GM12892 (cell line): Measurements from ENCODE around the gene PAEP.

Experiments
- DNase-seq: peaks from one replicate; pipeline ENCODE4 v3.0.0; 2011; ENCODE audit not compliant: insufficient read length
- FAIRE-seq: peaks from 2 replicates; lab custom pipeline; 2011; peaks lifted over from hg19 to GRCh38; lab: Jason Lieb, UNC
- POLR2A ChIP-seq: IDR thresholded peaks from 2 replicates; pipeline ENCODE4 v1.6.1; 2011; ENCODE audit warnings: low read depth, low read length, control low read depth
- POLR2AphosphoS5 ChIP-seq: IDR thresholded peaks from 2 replicates; pipeline ENCODE4 v1.6.1; 2011; ENCODE audit warnings: low read depth, low read length, control low read depth
- TAF1 ChIP-seq: IDR thresholded peaks from 2 replicates; pipeline ENCODE4 v1.6.1; 2011; ENCODE audit warnings: low read depth, mild to moderate bottlenecking, control low read depth, low read length, borderline replicate concordance

The PAEP gene

DNA sequence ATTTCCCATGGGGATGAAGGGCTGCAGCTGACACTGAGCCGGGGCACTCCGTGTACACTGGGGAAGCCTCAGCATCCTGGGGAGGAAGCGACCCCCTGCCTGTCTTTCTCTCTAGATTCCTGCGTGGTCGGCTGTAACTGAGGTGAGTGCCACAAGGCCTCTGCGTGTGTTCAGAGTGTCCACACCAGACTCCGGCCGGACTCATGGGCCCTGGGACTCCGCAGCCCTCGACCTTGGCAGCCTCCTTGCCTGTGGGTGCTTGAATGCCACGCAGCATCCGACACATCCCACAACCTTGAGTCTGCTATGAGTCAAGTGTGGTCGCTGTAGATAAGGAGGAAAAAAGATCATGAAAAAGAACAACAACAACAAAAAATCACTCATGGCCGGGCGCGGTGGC lies 23.4 kb downstream of the PAEP start:
- no peak for FAIRE-seq
- no peak for DNase-seq
- no peak for TF ChIP-seq POLR2A
- no peak for TF ChIP-seq POLR2AphosphoS5
- TF ChIP-seq TAF1: no peak

DNA sequence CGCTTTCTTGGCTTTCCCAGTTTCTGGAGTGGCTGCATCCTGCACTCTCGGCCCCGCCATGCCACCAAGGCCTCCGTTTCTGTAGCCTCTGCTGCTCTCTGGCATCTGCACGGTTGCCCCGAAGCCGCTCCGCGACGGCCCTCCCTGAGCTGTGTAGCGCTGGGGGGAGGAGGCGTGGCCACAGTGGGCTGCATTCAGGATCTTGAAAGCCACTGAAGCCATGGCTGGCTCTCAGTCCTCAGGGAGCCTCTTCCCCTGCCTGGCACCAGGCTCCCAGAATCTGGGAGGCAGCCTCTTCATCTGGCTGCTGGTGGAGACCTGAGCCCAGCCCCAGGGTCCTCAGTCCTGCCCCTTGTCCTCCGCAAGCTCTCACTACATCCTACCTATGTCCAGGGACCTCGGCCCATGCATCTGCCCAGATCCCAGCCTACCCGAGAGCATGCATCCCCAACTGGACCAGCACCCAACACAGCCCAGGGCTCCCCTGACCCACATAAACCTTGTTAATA lies 25.1 kb downstream of the PAEP start:
- TF ChIP-seq POLR2AphosphoS5 (no peak), TAF1 (no peak), POLR2A (no peak)
- no peak for DNase-seq
- no peak for FAIRE-seq

DNA sequence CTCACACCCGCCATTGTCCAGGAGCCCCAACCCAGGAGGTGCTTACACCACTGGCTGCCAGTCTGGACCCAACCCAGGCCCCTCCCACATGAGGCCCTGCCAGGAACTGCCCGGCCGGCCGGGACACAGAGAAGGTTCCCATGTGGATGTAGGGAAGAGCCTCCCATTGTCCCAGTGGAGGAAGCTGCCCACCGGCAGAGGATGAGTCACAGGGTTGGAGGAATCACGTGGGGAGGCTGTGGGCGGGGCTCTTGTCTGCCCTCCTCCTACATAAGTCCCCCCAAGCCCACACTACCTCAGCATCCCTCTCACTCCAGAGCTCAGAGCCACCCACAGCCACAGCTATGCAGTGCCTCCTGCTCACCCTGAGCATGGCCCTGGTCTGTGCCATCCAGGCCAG lies 26.1 kb downstream of the PAEP start:
- no peak for DNase-seq
- TF ChIP-seq POLR2A (no peak), POLR2AphosphoS5 (no peak), TAF1 (no peak)
- FAIRE-seq: no peak

DNA sequence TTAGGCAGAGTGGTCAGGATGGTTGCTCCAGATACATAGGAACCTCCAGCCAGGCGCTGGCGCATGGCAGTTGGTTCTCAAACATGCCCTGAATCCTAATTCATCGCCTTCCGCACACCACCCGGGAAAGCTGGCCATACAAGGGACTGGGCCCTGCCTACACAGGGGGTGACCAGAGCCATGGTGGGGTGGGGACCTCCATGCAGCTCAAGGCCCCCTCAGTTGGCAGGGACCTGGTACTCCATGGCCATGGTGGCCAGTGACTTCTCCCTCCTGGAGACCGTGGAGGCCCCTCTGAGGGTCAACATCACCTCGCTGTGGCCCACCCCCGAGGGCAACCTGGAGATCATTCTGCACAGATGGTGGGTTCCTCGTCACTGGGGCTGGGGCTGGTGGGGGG lies 26.8 kb downstream of the PAEP start:
- no peak for TF ChIP-seq TAF1
- no peak for TF ChIP-seq POLR2AphosphoS5
- TF ChIP-seq POLR2A: no peak
- FAIRE-seq (no peak), DNase-seq (no peak)

DNA sequence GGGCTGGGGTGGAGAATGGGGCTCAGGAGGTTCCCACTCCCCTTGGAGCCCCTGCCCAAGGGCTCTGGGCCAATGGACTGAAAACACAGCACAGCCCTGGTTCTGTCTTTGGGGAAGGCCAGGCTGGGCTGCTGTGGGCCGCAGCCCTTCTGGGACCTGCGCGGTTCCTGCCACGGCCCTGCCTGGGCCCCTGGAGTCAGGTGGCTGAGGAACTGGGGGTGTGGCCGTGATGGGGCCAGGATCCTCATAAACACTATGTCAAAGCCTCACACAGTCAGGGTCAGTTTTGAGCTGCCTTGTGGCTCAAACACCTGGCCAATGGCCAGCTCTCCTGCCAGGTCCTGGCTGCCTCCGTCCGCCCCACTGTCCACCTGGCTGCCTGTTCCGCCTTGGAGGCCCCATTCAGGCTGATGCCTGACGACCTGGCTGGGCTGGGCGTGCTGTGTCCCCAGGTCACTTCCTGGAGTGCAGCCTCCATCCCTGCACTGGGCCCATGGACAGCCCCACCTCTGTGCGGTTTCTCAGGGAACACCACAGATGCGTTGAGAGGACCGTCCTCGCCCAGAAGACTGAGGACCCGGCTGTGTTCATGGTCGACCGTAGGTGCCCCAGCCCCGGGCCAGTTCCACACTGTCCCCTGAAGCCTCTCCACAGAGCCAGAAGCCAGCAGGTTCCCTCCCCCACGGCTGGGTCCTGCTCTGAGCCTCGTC lies 27.5 kb downstream of the PAEP start:
- DNase-seq: no peak
- FAIRE-seq: no peak
- TF ChIP-seq POLR2A: no peak
- TF ChIP-seq TAF1: no peak
- no peak for TF ChIP-seq POLR2AphosphoS5

DNA sequence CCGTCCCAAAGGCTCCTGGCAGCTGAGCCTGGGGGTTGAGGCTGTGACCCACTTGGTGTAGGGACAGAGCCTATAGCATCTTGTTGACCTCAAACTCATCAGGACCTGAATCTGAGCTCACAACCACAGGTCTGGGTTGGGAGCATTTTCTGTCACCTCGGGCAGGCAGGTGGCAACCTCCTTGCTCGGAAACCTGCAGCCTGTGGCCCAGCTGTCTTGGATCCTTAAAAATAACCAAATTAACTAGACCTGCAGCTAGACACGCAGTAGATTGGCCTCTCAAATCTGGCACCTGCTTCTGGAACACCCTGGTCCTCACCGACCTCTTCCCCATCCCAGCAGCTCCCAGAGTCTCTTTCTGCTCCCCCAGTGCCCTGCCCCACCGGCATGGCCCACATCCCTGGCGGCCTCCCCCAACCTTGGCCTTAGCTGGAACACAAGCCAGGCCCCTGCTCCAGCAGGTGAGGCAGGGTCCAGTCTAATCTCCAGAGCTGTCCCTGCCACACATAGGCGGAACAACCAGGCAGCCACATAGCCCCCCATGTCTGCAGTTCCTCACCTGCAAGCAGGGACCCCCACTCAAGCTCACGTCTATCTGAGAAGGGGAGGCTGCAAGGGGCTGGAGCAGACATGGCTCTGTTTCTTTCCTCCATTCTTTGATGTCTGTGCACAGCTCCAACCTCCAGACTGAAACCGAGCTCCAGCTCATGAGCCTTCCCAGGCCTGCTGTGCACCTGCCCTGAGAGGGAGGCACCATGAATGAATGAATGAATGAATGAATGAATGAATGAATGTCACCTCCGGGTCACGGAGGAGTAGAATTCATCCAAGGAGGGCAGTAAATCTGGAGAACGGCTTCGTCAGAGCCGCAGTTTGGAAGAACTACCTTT lies 28.3 kb downstream of the PAEP start:
- TF ChIP-seq TAF1: no peak
- no peak for TF ChIP-seq POLR2AphosphoS5
- no peak for TF ChIP-seq POLR2A
- FAIRE-seq (no peak), DNase-seq (no peak)

- TF ChIP-seq POLR2A (no peak), POLR2AphosphoS5 (no peak), TAF1 (no peak)
- DNase-seq (no peak), FAIRE-seq (no peak)
These were observed 29.0 kb downstream of the PAEP start for GRCh38 chr9:135590486-135591079.

DNA sequence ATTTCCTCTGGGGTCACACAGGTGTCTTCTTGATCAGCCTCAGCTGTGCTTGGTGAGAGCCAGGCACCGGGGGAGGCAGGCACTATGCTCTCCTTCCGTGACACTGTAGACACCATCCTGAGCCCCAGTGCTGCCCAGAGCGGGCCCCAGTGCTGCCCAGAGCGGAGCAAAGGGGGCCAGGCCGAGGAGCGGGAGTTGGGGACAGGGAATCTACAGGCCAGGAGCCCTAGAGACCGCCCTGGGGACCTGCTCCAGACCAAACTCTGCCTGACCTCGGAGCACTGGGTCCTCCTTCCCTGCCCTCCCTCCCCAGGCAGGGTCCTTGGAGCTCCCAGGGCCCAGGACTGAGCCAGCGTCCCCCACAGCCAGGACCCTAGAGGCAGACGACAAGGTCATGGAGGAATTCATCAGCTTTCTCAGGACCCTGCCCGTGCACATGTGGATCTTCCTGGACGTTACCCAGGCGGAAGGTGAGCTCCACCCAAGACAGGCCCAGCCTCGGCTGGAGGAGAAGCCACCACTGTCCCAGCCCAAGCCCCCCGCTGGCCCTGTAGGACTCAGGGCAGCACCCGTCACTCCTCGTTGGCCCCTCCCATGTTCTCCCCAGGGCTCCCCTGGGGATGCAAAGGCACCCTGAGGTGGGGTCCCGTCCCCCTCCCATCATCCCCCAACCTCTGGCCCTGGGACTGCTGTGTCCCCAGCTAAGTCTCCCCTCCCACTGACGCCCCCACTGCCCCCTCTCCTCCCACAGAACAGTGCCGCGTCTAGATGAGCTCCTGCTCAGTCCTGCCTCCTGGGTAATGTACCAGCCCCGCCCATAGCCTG lies 30.2 kb downstream of the PAEP start:
- DNase-seq: no peak
- TF ChIP-seq POLR2AphosphoS5 (no peak), POLR2A (no peak), TAF1 (no peak)
- no peak for FAIRE-seq

DNA sequence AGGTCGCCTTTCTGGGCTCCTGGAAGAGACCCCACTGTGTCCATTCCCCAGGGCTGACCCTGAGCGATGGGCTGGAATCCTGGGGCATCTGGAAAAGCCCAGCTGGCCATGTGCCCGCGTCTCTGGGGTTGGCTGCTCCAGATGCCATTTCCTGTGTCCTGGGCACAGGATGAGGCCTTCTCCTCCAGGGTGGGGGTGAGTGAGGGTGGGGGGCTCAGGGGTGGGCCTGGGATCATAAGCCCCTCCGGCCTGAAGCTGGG lies 30.7 kb downstream of the PAEP start:
- FAIRE-seq (no peak), DNase-seq (no peak)
- TF ChIP-seq TAF1: no peak
- TF ChIP-seq POLR2A: no peak
- no peak for TF ChIP-seq POLR2AphosphoS5

GRCh38 chr9:135592625-135593024 lies 31.1 kb downstream of the PAEP start:
- DNase-seq (no peak), FAIRE-seq (no peak)
- TF ChIP-seq TAF1: no peak
- no peak for TF ChIP-seq POLR2AphosphoS5
- no peak for TF ChIP-seq POLR2A

GRCh38 chr9:135596211-135596610 lies 34.7 kb downstream of the PAEP start:
- TF ChIP-seq POLR2AphosphoS5: no peak
- no peak for TF ChIP-seq POLR2A
- TF ChIP-seq TAF1: no peak
- DNase-seq: no peak
- FAIRE-seq: no peak

DNA sequence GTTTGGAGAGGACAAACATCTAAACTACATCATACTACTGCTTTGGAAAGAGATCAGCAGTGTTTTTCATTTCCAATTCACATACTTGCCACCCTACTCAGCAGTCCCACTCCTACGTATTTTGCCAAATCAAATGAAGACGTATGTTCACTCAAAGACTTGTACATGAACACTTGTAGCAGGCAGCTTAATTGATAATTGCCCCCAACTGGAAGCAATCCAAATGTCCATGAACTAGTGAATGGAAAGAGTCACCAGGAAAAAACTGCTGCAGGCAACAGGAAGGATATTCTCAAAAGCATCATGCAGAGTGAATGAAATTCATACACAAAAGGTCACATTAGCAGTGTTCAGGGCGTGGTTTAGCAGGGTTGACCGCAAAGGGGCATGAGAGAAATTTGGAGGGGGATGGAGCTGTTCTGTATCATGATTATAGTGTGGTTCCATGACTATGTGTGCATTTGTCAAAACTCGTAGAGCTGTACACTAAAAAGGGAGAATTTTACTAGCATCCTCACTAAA lies 38.8 kb downstream of the PAEP start:
- TF ChIP-seq POLR2A (no peak), POLR2AphosphoS5 (no peak), TAF1 (no peak)
- no peak for FAIRE-seq
- DNase-seq: no peak
